Measurements from ENCODE around the gene PRDX6. TPM values are rescaled to one million over a fixed set of nuclear protein-coding genes. Genes with fewer than 3 reads are reported as not detected.

PRDX6 gene
- total and polyA plus RNA-seq, 2 of the 8 experiments (the other 6 are each of a cell fraction or from before 2014, with no cell fraction given): 348 to 677 TPM

DNA sequence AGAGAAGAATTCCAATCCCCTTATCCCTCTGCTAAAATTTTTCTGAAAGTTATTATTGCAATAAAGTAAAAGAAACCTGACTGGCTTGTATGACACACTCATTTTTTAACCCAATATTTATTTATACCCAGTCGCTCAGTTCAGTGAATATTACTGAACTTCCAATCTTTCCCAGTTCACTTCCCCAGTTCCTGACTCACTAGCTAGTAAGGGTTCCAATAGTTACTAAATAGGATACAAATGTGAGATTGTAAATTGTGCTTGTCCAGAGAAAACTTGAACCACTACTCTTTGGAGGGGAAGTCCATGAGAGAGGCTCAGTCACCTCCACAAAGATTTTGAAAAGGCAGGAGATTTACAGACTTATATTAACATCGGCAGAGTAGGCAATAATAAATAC is 31.4 kb downstream of the PRDX6 start:
- Histone ChIP-seq H2AK5ac (ENCODE audit: low read depth, low read length) (no peak overlapping the region), H4K5ac (ENCODE audit: insufficient read length, low read depth, low read length) (no peak overlapping the region), H2BK15ac (ENCODE audit: low read length) (no peak overlapping the region), H4K20me1 (replicated peaks in 1 of 2; ENCODE audit: control insufficient read depth in 1 of 2, insufficient read depth in 2 of 2, low read length in 2 of 2) (no peaks in the 10 kb centered on the region), H3K23ac (ENCODE audit: insufficient read length) (no peak overlapping the region), H3K4ac (replicated peaks; ENCODE audit: insufficient read length, low read depth, low read length) (no peak overlapping the region), H3K9me3 (ENCODE audit: insufficient read depth in 2 of 2, low read depth in 1 of 2, low read length in 1 of 2) (no peaks in the 10 kb centered on the region), H3K4me3 (ENCODE audit: extremely low read depth in 1 of 4, insufficient read depth in 2 of 4, low read depth in 3 of 4, low read length in 4 of 4) (no peak overlapping the region), H2BK120ac (replicated peaks; ENCODE audit: low read depth, low read length) (no peak overlapping the region), H2BK20ac (ENCODE audit: low read length) (no peak overlapping the region), H2AFZ (ENCODE audit: low read length) (no peak overlapping the region), H3K14ac (ENCODE audit: insufficient read length) (no peak overlapping the region), H3K18ac (ENCODE audit: extremely low read depth, low read length) (no peak overlapping the region), H3K36me3 (ENCODE audit: control insufficient read depth in 2 of 4, insufficient read depth in 4 of 4, low read length in 3 of 4) (no peaks in the 10 kb centered on the region), H3K79me1 (ENCODE audit: low read depth, low read length) (no peaks in the 10 kb centered on the region), H3K56ac (replicated peaks; ENCODE audit: insufficient read length, low read depth, low read length) (no peak overlapping the region), H2BK5ac (ENCODE audit: low read depth, low read length) (no peak overlapping the region), H3K4me1 (replicated peaks in 1 of 4; ENCODE audit: control insufficient read depth in 3 of 4, insufficient read depth in 4 of 4, low read length in 3 of 4) (peaks cover 5 to 9% (median 7%) of the 10 kb centered on the region in 4 experiments; a peak in 5 of 7 replicates), H3K27me3 (replicated peaks in 1 of 4; ENCODE audit: control insufficient read depth in 3 of 4, extremely low read depth in 1 of 4, insufficient read depth in 3 of 4, low read length in 3 of 4) (no peaks in the 10 kb centered on the region), H4K8ac (ENCODE audit: extremely low read depth, insufficient read depth, low read length) (no peak overlapping the region), H4K91ac (replicated peaks; ENCODE audit: insufficient read length, low read length) (no peak overlapping the region), H3K4me2 (ENCODE audit: insufficient read depth in 1 of 2, low read depth in 2 of 2, low read length in 2 of 2) (no peak overlapping the region), H3K27ac (ENCODE audit: low read depth, low read length) (no peak overlapping the region), H2BK12ac (ENCODE audit: low read depth, low read length) (no peak overlapping the region), H3K23me2 (ENCODE audit: low read depth, low read length) (no peaks in the 10 kb centered on the region), H3K9ac (replicated peaks in 1 of 4; ENCODE audit: extremely low read depth in 1 of 4, low read depth in 3 of 4, low read length in 3 of 4) (no peak overlapping the region), H3K79me2 (ENCODE audit: control insufficient read depth in 1 of 2, insufficient read depth in 2 of 2, low read length in 2 of 2) (no peaks in the 10 kb centered on the region)
- FAIRE-seq (no peak), DNase-seq (ENCODE audit: low read depth in 1 of 2, low spot score in 2 of 2) (no peak)
- WGBS, 2 experiments (ENCODE audit: extremely low coverage in 1 of 2, insufficient coverage in 1 of 2, insufficient read length in 1 of 2, insufficient replicate concordance in 2 of 2, low coverage in 1 of 2, low lambda C conversion rate in 2 of 2, missing lambda C conversion rate in 1 of 2): 90% methylated on average over 2 of the region's 2 CpGs; no CpG with 5 or more reads in 1 of the 2 experiments
- TF ChIP-seq BACH1 (IDR thresholded peaks at IDR 0.05; ENCODE audit: low read length) (no peak), KDM4A (IDR thresholded peaks at IDR 0.05; ENCODE audit: low read depth, low read length, severe bottlenecking) (no peak), YY1 (IDR thresholded peaks at IDR 0.05; ENCODE audit: low read depth, low read length) (no peak), SIX5 (IDR thresholded peaks at IDR 0.05; ENCODE audit: low read depth, low read length) (no peak), TAF1 (IDR thresholded peaks at IDR 0.05; ENCODE audit: low read depth, low read length) (no peak), EZH2 (IDR thresholded peaks at IDR 0.05; ENCODE audit: low read depth, low read length, severe bottlenecking) (no peak), CHD2 (IDR thresholded peaks at IDR 0.05; ENCODE audit: low read length) (no peak)
- TF ChIP-seq, protein P1, sequence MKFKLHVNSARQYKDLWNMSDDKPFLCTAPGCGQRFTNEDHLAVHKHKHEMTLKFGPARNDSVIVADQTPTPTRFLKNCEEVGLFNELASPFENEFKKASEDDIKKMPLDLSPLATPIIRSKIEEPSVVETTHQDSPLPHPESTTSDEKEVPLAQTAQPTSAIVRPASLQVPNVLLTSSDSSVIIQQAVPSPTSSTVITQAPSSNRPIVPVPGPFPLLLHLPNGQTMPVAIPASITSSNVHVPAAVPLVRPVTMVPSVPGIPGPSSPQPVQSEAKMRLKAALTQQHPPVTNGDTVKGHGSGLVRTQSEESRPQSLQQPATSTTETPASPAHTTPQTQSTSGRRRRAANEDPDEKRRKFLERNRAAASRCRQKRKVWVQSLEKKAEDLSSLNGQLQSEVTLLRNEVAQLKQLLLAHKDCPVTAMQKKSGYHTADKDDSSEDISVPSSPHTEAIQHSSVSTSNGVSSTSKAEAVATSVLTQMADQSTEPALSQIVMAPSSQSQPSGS (IDR thresholded peaks at IDR 0.05; ENCODE audit: low read length): no peak
- TF ChIP-seq, protein P2, sequence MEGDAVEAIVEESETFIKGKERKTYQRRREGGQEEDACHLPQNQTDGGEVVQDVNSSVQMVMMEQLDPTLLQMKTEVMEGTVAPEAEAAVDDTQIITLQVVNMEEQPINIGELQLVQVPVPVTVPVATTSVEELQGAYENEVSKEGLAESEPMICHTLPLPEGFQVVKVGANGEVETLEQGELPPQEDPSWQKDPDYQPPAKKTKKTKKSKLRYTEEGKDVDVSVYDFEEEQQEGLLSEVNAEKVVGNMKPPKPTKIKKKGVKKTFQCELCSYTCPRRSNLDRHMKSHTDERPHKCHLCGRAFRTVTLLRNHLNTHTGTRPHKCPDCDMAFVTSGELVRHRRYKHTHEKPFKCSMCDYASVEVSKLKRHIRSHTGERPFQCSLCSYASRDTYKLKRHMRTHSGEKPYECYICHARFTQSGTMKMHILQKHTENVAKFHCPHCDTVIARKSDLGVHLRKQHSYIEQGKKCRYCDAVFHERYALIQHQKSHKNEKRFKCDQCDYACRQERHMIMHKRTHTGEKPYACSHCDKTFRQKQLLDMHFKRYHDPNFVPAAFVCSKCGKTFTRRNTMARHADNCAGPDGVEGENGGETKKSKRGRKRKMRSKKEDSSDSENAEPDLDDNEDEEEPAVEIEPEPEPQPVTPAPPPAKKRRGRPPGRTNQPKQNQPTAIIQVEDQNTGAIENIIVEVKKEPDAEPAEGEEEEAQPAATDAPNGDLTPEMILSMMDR (IDR thresholded peaks at IDR 0.05; ENCODE audit: control extremely low read depth in 1 of 3, insufficient read depth in 1 of 3, low read depth in 1 of 3, low read length in 3 of 3): no peak
- CTCF ChIA-PET (ENCODE audit: partially characterized antibody): interaction anchor here (0.9 to 1.1 kb wide), 2 partner anchors 9 to 27 kb away, joined by 3 to 4 read pairs; no protein-coding TSS in a partner anchor
- POLR2A ChIA-PET (ENCODE audit: partially characterized antibody): interaction anchor here (3.9 kb wide), 1 partner anchor 17 kb away, joined by 18 read pairs; no protein-coding TSS in a partner anchor

All from H1 (cell line).